Fibroblast of skin of scalp (primary cell): ENCODE data around the gene STAM2.
A peak's percentile ranks its signal among the peaks of the same experiment; 100 is the strongest.
"Not testable (repeated sequence)": the region's sequence is repeated elsewhere in the genome, so short reads cannot be mapped to it uniquely, and the experiment has no call there.

Source experiments
- DNase-seq: peaks from one replicate; pipeline ENCODE4 v3.0.0-alpha.2; 2013

STAM2 gene

DNA sequence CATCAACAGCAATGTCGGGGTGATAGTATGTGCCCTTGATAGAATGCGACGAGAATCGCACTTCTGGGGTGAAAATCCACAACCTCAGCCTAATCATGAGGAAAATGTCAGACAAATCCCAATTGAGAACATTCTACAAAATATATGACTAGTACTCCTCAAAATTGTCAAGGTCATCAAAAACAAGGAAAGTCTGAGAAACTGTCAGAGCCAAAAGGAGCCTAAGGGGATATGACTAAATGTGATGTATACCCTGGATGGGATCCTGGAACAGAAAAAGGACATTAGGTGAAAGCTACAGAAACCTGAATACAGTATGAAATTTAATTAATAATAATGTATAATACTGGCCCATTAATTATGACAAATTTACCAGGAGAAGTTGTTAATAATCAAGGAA lies 69.1 kb downstream of the STAM2 start:
- no peak for DNase-seq

DNA sequence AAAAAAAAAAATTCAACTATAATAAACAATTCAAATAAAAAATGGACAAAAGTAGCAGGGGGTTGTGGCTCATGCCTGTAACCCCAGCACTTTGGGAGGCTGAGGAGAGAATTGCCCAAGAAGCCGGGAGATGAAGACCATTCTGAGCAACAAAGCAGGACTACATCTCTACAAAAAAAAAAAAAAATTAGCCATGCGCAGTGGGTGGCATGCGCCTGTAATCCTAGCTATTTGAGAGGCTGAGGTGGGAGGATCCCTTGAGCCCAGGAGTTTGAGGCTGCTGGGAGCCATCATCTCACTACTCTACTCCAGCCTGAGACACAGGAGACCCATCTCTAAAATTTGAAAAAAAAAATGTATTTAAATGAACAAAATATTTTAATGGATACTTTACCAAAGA lies 72.3 kb downstream of the STAM2 start:
- DNase-seq = no peak

DNA sequence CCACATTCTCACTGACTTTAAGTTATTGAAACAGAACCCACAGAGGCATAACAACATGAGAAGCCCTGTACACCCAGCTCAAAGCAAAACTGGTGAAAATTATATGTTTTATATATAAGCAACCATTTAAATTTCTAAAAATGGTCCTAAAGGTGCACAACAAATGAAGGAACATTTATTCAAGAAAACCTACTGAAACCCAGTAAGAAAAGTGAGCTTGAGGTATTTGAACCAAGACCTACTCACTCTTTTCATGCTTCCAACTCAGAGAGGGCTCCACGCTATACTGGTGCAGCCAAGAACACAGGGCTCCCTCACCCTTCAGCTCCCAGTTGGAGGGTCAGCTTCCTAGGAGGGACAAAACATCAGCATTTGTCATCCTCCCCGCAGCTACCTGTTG lies 74.6 kb downstream of the STAM2 start:
- DNase-seq = no peak

DNA sequence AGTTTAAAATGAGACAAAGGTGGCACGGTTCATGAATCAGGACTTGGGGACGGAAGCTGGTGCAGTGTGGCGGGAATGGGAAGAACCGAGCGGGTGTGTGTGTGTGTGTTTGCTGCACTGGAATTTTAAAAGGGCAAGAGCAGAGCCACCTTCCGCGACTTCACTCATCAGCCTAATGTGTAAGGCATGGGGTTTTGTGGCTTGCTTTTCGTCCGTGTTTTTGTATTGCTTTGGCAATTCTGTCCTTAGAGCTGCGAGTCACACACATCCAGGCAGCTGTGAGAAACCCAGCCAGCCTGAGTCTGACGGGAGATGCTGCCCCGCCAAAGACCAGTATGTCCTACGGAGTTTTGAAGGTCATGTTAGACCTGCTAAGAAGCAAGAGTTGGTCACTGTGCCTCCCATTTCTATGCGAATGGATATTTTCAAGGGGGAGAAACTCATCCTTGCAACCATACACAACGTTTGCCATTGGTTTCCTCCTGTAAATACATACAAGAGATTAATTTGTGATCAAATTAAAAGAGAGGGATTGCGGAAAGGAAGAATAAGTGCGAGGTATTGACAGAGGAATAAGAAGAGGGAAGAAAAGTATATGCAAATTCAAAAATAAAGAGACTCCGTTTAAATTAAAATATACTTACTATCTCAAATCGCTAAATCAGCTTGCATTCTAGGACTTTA lies 76.1 kb downstream of the STAM2 start:
- peak; percentile 18 for DNase-seq

DNA sequence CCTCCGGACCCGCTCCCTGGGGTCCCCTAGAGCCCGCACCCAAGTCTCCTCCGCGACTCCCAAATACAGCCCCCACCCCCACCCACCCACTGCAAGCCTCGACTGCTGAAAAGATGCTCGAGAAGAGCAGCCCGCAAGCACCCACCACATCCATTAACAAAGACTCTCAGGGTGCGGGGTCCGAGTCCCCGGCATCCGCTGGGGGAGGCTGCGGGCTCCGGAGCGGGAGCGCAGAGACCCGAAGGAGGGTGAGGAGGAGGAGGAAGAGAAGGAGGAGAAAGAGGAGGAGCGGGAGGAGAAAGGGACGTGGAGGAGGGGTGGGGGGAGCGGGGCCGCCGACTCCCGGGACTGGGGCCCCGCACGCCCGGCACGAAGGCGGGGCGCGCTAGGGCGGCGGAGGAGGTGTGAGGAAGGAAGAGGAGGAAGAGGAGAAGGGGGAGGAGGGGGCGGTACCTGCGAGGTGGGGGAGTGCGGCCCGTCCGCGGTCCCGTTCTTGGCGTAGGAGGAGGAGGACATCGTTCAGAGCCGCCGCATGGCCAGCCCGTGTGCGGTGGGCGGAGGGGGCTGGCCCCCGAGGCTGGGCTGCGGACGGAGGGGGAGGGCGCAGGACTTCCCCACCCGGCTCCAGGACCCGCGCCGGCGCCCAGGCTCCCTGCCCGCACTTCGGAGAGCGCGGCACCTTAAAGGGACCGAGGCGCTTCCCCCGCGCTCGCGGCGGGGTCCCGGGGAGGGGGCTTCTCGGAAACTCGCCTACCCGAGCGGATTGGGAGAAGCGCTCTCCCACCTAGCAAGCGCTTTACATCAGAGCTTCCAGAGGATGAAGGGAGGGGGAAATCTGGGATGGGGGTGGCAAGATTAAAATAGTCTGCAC lies 76.8 kb downstream of the STAM2 start, which contains the start of gene CACNB4:
Gene CACNB4 (minus strand): TSS at position 549 of the 871 bp plus-strand sequence.
- DNase-seq = no peak

DNA sequence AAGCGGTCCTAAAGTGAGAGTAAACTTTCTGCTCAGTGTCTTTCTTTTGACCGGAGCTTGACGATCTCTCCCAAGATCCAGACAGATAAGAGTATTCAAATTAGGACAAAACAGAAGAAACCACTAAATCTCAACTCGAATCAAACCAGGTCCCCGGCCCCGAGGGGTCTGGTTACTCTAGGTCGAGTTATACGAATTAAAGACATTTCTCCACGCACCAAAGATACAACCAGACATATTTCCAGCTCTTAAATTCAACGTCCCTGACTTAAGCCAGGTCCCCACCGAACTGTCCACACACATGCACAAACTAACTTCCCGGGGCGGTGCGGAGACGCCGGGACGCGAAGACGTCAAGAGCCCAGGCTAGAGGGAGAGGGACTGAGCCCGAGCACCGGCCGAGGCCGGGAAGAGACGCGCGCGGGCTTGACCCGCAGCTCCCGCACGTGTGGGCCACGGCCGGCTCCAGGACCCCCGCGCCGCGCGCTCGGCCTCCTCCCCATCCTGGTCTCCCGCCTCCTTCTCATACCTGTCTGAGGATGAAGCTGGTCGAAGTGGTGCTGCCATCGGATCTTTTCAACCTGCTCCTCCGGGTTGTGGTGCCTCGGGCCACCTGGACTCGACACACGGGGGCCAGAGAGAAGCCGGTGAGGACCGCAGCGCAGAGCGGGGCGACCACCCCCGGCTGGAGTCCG lies 77.6 kb downstream of the STAM2 start:
- no peak for DNase-seq

DNA sequence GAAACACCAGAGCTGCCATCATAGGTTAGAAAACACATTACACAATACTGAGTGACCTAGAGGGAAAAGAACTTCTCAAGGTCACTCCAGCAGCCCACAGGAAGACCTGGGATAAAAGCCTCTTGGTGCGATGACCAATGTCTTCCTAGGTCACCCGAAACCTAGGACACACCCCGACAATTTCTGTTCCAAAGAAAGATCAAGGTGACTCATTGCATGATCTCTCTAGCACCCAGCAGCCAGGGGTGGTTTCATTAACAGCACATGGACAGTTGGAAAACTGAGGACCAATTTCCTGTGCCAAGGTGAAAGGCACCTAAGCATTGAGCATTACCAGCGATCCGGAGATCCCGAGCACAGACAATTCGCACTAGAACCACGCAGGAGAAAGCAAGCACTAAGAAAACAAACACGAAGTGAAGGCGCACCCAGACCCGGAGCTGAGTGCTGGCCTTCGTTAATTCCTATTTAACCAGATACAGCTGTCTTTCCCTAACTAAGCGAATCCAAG lies 78.2 kb downstream of the STAM2 start:
- DNase-seq = peak; percentile 35

DNA sequence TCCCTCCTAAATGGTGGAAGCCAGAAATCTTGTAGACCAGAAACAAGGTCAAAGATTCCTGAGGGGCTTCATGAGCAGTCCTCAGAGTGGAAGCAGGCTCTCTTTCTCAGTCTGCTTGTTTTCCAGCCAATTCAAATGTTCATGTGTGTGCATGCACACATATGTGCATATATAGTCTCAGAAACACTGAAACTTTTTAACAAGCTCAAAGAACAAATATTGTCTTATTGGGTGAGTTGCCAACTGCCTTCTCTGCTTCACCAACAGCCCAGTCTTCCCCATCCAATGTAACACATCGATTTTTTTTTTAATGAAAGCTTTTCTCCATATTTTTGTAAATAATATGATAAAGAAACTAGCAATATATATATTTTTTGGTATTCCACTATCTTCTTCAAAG lies 80.4 kb downstream of the STAM2 start:
- no peak for DNase-seq

DNA sequence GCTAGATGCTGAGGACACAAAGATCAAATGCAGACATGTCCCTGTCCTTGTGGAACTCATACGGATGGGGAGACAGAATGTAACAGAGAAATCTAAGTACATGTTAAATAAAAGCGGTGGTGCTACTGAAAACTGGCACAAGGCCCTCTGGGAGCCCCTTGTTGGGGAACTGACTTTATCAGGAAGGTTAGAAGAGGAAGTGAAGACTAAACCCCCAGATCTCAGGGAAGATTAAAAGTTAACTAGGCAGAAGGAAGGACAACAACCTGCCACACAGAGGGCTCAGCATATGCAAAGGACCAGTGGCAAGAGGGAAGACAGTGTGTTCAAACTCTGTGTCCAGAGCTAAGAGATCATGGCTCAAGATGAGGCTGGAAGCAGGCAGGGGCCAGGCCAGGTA lies 81.5 kb downstream of the STAM2 start:
- no peak for DNase-seq

DNA sequence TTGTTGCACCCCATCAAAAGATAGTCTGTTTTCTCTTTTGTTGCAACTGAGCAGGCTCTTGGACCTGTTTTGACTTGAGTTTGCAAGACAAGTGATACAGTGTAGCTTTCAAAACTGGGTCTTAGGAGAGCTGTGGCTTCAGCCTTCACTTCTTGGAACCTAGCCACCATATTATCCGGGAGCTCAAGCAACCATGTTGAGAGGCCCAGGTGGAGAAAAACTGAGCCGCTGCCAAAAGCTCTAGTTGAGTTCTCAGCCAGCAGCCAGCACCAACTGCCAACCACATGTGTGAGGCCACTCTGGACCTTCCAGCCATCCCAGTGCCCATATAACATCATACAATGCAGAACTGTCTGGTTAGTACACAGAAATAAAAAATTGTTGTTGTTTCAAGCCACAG lies 82.1 kb downstream of the STAM2 start:
- DNase-seq = no peak

DNA sequence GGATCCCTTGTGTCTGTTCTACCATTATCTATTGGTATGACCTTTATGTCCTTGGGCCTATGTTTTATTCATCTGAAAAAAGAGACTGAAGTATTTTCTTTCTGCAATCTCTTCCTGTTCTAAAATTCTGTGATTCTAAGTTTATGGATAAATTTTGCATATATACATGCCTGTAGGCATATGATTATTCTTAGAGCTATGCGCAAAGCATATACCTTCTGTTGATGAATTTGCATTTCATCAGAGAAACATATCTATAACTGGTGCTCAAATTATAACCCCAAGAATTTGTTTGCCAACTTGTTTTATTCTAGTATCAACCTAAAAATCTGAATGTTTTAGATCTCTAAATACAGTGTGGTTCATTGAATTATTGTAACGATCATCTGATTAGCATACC lies 83.5 kb downstream of the STAM2 start:
- DNase-seq = no peak

DNA sequence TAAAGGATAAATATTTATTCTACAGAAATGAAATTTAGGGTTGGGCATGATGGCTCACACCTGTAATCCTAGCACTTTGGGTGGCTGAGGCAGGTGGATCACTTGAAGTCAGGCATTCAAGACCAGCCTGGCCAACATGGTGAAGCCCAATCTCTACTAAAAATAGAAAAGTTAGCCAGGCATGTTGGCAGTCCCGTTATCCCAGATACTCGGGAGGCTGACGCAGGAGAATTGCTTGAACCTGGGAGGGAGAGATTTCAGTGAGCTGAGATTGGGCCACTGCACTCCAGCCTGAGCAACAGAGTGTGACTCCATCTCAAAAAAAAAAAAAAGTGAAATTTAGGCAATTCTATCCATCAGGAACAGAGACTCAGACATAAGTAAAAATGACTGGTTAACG lies 84.8 kb downstream of the STAM2 start:
- DNase-seq = not testable (repeated sequence)

DNA sequence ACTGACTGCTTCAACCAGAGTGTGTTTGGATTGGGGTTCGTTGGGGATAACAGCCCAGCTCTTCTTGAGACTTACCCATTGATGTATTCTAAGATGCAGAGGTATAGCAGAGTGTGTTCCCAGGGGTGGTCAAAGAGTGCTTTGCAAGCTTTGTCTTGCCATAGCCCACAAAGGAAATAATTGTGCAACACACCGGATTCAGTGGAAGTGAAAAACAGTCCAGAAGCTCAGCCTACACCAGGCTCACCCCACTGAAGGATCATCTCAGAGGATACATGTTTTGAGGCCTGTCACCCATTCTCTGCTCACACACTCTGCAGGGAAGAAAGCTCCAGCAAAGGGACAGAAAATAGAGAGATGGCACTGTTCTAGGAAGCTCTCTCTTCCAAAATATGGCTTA lies 86.3 kb downstream of the STAM2 start:
- no peak for DNase-seq

DNA sequence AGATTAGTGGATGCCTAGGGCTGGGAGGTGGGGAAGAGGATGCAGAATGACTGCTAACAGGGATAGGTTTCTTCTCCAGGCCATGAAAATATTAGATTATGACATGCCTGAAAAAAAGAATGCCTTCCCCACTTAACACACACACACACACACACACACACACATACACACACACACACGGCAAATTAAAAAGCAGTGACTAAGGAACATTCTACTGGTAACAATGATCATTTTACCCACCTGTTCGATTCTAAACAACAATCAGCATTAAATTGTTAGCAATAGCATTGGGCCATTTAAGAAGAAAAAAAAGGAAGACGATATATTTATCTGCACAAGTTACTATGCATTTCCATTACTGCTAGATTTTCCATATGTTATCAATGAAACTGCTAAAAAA lies 87.6 kb downstream of the STAM2 start:
- no peak for DNase-seq

DNA sequence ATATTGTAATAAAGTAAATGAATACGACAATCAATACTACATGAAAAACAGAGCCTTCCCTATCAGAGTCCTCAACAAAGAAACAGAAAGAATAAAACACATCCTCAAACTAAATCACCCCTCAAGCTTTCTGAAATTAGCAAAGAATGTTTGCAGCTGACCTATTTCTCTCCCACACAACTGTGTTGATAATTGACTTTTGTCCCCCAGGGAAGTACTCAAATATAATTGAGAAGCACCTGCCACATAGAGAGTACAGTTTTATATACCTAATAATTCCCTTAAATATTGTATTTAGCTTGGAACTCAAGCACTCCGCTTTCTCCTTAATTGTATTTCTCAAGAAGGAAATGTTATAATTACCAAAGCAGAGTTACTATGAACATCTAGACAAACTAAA lies 89.3 kb downstream of the STAM2 start:
- DNase-seq = no peak

DNA sequence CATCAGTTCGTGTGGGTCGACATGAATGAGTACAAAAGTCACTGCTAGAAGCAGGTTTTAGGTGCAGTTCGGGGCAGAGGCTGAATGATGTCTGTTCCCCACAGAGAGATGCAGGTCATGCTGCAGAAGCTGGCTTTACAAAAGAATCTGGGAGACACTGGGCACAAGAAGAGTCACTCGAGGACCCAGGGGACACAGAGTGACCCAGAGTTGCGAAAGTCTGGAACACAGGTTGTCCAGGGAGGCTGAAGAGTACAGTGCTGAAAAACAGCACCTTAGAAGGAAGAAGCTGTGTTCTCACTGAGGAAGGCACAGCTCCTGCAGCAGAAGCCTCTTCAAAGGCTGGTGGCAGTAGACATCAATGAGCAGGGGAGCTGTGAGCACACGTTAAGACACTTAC lies 91.5 kb downstream of the STAM2 start:
- no peak for DNase-seq

DNA sequence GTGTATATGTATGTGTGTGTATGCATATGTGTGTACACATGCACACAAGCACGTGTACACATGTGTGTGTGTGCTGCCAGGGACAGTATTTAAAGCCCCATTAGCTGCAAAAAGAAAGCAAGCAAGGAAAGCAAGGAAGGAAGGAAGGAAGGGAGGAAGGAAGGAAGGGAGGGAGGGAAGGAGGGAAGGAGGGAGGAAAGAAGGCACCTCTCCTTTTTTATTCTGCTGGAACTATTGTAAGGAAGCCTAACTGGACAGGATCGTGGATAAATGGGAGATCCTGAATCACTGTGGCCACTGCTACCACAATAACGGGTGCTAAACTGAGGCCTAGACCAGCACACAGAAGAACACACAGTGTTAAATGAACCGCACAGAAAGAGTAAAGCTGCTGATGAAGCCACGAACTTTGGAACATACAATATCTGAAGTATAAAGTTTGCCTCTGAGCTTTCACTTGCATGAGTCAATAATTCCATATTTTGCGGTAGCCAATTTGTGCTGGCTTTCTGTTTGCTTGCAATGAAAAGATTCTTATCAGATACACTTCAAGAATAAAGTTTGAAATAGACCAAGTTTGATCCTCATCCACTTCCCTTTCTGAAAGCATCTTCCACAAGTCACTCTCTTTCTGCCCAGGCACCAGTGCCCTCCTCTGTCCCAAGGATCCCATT lies 92.2 kb downstream of the STAM2 start:
- DNase-seq = no peak

DNA sequence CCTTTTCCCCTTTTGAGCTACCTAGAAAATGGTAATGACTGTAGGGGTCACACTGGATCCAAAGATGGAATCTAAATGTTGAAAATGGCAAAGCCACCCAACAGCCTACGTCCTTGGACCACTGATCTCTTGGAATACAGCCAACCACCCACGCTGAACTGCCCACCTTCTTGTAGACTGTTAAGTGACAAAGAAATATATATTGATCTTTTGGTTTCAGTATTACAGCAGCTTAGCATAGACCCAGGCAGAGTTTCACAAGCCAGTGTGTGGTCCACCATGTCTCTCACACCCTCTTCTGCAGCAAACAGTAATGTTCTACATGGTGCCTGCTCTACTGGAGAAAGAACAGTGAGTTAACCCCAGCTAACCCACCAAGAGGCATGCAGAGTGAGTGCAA lies 96.9 kb downstream of the STAM2 start:
- no peak for DNase-seq

DNA sequence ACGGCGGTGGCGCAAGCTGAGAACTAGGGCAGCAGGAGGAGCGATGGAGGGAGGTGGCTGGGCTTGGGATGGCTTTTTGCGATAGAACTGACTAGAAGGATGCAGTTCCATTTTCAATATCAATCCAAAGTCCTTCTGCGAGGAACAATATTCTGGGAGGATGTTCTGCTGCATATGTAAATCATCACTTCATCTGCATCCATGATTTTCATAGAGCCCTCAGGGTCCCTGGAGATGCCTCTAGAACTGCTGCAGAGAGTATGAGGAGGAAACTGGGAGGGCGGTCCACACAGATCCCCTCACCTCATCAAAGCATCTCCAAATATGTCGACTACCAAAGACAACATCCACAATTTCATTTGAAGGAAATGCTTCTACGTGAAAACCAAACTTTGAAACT lies 97.5 kb downstream of the STAM2 start:
- DNase-seq = no peak

DNA sequence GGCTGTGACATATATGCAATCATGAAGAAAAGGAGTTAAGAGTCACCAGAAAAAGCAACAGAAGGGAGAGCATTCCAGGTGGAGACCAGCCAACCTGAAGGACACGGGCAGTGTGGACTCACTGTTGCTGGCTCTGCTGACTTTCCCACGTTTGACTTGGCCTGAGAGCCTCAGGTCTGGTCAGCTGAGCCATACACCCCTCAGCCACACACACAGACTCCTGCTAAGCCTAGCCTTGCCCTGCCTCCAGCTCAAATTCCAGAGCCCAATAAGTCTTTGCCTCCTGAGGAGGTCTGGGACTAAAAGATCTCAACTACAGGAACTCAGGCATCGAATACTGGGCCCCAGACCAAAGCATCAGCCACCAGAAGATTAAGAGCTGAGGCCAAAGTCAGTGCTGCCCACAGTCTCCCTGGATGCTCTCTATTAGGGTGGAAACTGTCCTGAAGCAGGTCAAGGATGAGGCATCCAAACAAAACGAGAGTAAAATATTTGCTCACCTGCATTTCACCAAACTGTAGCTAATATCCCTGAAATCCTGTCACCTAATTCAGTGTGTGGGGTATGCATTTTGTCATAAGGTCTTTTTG lies 100.0 kb downstream of the STAM2 start:
- no peak for DNase-seq

DNA sequence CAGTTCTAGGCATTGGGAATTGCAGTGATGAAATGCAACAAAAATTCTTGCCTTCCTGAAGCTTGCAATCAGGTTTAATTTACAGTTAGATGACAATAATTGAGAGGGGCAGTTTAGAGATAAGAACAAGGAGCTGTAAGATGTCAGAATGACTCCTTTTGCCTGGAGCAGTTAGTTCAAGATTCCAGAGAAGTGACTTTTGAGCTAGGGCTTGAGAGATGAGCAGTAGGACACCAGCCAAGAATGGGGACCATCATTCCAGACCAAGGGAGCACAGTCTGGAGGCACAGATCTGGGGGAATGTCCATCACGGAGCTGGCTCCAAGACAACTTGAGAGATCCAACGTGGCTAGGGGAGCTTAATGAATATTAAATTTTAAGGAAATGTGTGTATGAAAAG lies 103.6 kb downstream of the STAM2 start:
- peak; percentile 23 for DNase-seq

DNA sequence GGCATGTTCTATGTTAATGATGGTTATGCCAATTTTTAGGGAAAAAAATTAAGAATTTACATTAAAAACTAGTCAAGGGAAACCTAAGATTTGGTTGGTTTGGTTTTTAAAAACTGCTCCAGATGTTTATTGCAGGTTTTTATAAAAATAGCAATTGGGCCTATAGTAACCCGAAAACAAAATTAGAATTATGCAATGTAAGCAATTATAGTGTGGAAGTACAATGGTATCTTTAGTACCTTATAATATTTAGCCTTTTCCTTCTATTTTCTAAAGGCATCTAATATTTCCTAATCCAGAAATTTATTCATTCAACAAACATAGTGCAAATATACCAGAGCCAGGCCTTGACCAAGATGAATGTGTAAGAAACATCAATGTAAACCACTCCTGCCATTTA lies 104.0 kb downstream of the STAM2 start:
- DNase-seq = no peak
